H7 (cell line): ENCODE results near the gene EIF4B. TPM values are rescaled to one million over a fixed set of nuclear protein-coding genes. Genes with fewer than 3 reads are reported as not detected.

Experiments used
- DNase-seq: peaks from one replicate; pipeline ENCODE4 v3.0.0; 2012
- H3K27me3 ChIP-seq: 2 replicates; pipeline ENCODE4 v1.6.0; 2011; ENCODE audit warnings: mild to moderate bottlenecking, low read length; ENCODE audit not compliant: control insufficient read depth, insufficient read depth
- H3K36me3 ChIP-seq: replicated peaks from 2 replicates; pipeline ENCODE4 v1.5.1; 2011; ENCODE audit warnings: low read length; ENCODE audit not compliant: control insufficient read depth, insufficient read depth
- H3K4me3 ChIP-seq: 2 replicates; pipeline ENCODE4 v1.5.1; 2011; ENCODE audit warnings: low read depth, mild to moderate bottlenecking, control low read depth, low read length, moderate library complexity; ENCODE audit not compliant: insufficient read depth
- total RNA-seq: library from RNA; depleted of rRNA; stranded (reverse); fragments of >200 nt; shearing (Covaris generic); gene quantifications from 2 replicates; pipeline ENCODE4 v1.2.3, GENCODE V29; 2014

EIF4B gene
- total RNA-seq, 1 experiment from 2014 or later: 581 TPM

DNA sequence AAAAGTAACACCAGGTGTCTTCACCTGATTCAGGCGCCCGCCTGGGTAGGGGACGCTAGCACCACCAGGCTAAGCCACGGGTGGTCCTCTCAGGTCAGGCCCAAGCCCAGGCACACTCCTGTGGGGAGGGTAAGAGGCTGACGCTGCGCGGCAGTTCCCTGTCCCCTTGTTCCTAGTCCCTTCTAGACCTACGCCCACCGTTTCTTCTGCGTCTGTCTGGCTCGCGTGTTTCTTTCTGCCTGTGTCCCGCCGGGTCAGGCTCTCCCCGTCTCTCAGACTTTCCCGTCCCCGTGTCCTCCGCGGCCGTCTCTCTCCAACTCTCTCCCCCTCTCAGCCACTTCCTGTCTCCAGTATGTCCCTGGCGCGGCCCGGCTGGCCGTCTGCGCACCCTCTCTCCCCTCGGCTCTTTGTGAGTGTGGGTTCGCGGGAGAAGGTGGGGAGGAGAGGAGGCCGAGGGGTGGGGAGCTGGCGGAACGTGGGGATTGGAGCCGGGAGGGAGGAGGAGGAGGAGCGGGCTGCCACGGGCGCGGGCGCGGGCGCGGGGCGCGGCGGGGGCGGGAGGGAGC, 40.5 kb downstream of the EIF4B start:
- H3K4me3 ChIP-seq: peak overlapping the region; percentile 84
- peak; percentile 73 for DNase-seq
- H3K27me3 ChIP-seq: peaks cover 7% of the 10 kb centered on the region
- H3K36me3 ChIP-seq: peaks cover 3% of the 10 kb centered on the region; the same call in 1 of the 2 replicates

DNA sequence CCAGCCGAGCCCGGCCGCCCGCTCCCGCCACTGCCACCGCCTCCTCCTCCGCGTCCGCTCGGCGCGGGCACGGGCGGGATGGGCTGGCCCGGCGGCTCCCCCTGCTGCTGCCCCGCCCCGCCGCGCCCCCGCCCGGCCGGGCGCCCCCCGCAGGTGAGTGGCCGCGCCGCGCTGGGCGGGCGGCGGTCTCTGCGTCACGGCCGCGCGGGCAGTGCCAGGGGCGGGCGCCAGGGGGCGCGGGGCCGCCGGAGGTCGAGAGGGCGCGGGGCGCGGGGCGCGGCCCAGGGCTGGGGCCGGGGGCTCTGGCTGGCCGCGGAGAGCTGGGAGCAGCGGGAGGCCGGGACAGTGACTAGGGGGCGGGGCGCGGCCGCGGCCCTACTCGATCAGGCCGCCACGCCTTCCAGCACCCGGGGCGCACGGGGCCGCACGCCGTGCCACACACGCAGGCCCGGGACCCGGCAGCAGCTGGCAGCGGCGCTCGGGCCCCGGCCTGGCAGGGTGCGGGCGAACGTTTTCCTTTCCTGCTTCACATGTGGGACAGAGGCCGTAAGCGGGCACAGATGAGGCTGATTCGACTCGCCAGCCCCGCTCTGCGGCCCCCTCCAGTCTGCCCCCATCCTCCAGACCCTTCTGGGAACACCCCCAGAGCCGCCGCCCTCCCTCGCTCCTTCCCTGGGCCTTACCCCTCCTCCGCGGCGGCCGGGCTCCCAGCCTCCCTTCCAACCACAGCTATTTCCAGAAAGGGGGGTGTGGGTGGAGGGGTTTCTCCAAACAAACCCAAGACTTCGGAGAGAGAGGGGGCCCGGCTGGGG, 41.2 kb downstream of the EIF4B start:
- Histone ChIP-seq H3K27me3 (peaks cover 7% of the 10 kb centered on the region), H3K36me3 (peaks cover 4% of the 10 kb centered on the region; the same call in 1 of the 2 replicates), H3K4me3 (peak overlapping the region; percentile 84)
- peak; percentile 98 for DNase-seq

DNA sequence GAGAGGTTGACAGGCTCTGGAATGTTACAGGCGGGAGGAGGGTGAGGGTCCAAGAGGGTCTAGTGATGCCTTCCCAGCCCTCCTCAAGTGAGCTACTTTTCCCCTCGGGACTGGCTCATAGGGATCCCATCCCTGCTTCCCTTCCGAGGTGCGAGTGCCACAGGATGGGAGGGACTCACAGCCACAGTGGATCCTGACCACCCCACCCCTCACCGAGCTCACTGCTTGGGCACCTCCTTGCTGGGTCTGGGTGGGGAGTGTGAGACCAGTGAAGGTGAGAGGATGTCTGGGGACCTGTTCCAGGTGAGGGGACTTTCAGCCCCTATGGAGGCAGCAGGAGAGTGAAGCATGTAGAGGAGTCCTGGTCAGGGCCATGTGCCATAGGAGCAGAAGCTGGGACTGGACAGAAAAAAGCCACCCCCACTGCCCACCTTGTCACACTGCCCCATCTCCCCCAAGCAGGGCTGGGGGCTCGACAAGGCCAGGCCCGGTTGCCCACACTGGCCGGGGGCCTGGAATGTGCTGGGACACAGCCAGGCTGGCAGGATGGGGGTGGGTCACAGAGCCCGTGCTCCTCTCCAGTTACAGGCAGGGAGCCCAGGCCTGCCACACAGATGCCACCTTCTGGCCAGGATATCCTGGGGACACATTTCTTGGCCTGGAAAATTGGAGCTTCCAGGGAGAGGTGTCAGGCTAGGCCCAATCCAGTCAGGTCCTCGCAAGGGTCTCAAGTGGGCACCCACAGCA, 42.0 kb downstream of the EIF4B start:
- peak; percentile 59 for DNase-seq
- peak overlapping the region; percentile 46; the same call in 1 of the 2 replicates for H3K4me3 ChIP-seq
- peaks cover 4% of the 10 kb centered on the region; the same call in 1 of the 2 replicates for H3K36me3 ChIP-seq
- H3K27me3 ChIP-seq: peaks cover 7% of the 10 kb centered on the region

DNA sequence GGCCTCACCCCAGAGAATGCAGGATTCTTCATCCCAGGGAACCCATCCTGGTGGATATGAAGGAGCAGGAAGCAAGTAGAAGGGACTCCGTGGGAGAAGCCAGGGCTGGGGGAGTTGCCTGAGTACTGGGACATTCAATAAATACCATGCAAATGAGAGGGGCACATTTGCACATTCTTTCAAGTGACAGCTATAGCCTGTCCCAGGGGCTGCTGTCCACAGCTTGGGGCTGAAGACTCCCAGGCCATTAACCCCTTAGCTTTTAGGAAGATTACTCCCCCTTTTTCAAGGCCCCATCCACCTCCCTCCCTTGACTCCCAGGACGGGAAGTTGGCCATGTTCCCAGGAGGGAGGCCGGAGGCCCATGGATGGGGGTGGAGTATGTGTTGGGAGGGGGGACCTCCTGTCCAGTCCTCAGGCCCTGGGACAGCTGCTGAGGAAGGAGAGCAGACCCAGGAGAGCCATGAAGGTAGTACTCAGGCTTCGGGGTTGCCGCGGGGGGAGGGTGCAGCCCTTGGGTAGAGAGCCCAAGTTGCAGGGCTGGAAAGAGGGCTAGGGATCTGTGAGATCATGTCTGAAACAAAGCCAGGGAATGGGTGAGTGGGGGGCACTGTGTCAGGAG, 42.6 kb downstream of the EIF4B start:
- Histone ChIP-seq H3K4me3 (no peak overlapping the region), H3K27me3 (peaks cover 7% of the 10 kb centered on the region), H3K36me3 (peaks cover 4% of the 10 kb centered on the region; the same call in 1 of the 2 replicates)
- DNase-seq: peak; percentile 79

DNA sequence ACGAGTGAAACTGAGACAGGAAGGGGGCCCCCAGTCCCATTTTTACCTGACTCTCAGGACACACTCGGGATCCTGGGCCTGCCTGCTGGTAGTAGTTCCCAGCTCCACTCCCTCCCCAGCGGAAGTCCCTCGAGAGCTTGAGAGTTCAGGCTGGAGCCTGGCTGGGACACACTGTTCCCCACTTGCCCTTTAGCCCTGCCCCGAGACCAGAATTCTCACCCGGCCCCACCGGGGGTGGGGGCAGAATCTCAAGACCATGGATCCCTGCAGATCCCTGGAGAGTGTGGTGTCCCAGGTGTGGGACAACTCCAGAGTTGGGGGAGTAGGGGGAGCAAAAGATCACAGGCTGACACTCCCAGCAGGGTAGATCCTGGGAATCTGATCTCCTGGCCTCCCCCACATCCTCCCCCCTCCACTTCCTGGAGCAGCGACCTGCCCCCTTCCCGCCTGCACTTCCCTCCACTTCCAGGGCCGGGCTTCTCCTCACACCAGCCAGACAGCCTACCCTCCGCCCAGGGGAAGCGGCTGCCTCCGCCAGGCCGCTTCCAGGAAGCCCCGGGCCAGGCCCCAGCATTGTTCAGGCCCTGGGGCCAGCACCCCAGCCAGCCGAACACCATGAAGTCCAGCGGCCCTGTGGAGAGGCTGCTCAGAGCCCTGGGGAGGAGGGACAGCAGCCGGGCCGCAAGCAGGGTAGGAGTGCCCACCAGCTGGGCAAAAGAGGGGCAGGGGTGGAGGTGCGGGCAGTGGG, 43.5 kb downstream of the EIF4B start, which contains the start of gene TNS2:
TSS of gene TNS2 (plus strand) at position 495 of the 748 bp plus-strand sequence. CDS start at position 616, 121 bp downstream.
- Histone ChIP-seq H3K4me3 (peak within 1 kb of the TSS; percentile 35), H3K27me3 (peaks cover 3% of the 10 kb centered on the region), H3K36me3 (peaks cover 4% of the 10 kb centered on the region; the same call in 1 of the 2 replicates)
- peak; percentile 87 for DNase-seq

DNA sequence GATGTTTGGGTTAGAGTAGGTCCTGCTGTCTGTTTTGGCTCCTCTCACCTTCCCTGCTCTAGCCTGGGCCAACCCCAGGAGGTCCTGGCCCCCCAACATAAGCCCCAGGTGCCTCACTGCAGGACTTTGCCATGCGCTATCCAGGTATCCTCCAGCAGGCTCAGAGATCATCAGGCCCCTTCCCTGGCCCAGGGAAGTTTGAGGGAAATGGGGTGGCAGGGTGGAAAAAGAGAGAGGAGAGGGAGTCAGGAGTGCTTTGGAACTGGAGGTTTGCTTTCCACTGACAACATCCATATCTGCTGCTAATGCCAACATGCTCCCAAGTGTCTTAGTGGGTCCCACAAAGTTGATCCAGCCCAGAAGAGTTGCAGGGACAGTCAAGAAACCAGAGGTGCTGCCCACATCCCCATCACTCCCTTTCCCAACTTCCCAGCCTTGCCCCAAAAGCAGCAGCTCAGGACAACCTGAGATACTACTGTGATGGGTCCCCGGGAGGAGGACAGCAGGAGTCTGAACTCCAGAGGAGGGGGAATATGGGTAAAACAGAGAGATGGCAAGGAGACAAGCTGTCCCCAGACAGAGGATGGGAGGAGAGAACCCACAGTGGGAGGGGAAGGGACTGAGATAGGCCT, 44.3 kb downstream of the EIF4B start:
- H3K27me3 ChIP-seq: no peaks in the 10 kb centered on the region; the same call in 1 of the 2 replicates
- DNase-seq: peak; percentile 13
- H3K36me3 ChIP-seq: peaks cover 4% of the 10 kb centered on the region; the same call in 1 of the 2 replicates
- peak overlapping the region; percentile 35 for H3K4me3 ChIP-seq

DNA sequence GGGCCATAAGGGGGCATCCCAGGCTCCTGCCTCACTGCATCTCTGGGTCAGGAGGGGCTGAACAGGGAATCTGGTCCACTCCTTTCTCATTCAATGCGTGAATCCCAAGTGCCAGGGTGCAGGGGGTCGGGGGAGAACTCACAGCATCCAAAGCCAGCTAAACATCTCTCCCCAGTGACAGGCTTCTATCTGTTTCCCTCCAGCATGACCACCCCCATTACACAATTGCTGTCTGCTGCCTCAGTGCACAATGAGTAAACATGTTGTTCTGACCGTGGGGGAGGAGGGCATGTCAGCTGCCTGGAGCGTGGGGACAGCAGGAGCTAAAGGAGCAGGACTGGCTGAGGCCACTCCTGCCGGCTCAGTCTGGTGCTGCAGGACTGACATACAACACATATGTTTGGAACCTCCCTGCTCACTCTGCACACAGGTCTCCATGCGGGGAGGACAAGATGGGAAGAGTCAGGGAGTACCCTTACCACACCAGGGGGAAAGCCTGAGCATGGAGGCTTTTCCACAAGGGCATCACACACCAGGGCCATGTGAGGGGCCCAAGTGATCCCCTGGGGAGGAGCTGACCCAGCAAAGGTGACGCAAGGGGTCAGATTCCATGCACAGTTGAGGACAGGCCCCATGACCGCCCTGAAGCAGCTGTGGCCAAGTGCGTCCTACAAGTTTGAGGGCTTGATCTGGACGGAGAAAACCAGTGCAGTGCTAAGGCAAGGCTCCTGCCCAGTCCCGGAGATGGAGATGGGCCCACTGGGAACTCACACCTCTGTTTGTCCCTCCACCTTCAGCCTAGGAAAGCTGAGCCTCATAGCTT, 45.0 kb downstream of the EIF4B start:
- peak; percentile 26 for DNase-seq
- Histone ChIP-seq H3K27me3 (no peaks in the 10 kb centered on the region), H3K36me3 (peaks cover 4% of the 10 kb centered on the region; the same call in 1 of the 2 replicates), H3K4me3 (no peak overlapping the region)

DNA sequence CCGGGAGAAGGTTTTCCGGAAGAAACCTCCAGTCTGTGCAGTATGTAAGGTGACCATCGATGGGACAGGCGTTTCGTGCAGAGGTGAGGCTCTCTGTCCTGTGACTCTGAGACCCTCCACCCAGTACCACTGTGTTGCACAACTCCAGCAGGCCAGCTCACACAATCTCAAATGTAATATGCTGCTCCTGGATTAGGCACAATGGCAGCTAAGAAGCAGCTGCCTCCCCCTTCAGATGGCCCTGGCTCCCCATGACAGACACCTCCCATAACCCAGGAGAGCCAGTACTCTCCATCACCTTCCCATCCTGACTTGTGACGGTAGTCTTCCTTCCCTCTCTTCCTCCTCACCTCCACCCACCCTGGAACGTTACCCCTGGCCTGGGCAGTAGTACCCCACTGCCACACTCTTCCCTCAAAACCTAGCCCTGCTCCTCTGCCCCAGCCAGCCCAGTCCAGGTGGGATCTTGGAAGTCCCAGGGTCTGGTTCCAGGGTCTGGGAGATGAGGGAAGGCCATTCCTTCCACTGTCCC, 45.7 kb downstream of the EIF4B start:
- no peak for DNase-seq
- no peaks in the 10 kb centered on the region for H3K27me3 ChIP-seq
- peaks cover 4% of the 10 kb centered on the region; the same call in 1 of the 2 replicates for H3K36me3 ChIP-seq
- H3K4me3 ChIP-seq: no peak overlapping the region

DNA sequence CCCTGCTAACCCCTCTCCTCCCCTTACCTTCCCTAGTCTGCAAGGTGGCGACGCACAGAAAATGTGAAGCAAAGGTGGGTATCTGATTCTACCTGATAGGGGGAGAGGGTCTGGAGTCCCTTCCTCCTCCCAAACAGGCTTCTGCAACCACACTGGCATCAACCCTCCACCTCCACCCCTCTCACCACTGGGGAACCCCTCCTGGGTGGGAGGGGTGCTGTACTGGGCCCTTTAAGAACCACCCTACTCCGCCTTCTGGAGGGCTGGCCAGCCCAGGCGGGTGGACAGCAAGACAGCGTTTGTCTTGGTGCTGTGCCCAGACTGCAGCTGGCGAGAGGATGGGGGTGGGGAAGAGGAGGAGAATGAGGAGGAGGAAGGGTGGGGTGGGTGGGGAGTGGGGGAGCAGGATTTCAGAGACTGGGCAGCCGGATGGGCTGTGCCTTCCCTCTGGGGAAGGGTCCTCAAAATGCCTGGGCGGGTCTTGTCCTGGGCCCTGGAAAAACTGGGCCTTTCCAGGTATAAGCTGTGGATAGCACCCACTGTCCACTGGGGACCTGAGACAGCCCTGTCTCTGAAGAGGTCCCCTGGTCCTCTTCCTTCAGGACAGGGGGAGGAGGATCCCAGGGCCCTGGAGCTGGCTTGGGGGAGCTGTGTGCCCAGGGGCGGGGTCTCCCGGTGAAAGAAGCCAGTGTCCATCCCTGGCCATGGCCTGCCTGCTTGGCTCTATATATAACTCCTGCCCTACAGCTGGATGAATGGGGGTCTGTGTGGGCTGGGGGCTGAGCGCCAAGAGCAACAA, 46.4 kb downstream of the EIF4B start:
- Histone ChIP-seq H3K4me3 (no peak overlapping the region), H3K27me3 (0 out of 2 replicates have a peak, but pooled peaks cover 2% of the 10 kb centered on the region), H3K36me3 (peaks cover 4% of the 10 kb centered on the region; the same call in 1 of the 2 replicates)
- DNase-seq: peak; percentile 22

DNA sequence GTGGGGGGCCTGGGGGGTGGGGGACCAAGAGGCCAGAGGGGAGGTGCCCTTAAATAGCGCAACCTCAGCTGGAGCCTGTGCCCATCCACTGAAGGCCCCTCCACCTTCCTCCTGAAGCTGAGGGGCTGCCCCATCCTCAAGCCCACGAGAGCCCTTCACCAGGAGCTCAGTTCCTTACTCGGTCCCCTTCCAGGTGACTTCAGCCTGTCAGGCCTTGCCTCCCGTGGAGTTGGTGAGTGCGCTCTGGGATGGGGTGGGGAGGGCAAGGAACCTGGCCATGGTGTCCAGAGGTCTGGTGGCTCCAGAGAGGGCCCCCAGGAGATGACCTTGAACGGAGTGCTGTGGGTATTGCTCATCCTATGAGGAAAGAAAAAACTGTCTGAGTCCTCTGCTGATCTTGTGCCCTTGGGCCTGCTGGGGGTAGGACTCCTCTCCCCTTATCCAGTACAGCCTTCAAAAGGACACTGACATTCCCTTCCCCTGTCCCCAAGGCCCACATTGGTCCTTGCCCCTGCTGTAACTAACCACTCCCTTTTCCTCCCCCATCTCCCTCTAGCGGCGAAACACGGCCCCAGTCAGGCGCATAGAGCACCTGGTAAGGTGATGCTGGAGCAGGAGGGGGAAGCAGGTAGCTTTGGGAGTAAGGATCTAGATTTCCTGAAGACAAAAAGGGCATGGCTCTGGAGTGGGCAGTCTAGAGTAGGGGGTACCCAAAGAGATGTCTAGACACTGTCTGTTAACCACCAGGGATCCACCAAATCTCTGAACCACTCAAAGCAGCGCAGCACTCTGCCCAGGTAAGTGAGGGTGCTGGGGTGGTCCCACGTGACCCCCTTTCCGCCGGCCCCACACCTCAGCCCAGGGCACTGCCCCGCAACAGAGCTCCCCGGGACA, 47.2 kb downstream of the EIF4B start:
- Histone ChIP-seq H3K4me3 (peak overlapping the region; percentile 76), H3K36me3 (peaks cover 4% of the 10 kb centered on the region; the same call in 1 of the 2 replicates)
- DNase-seq: peak; percentile 88

More for the DNA sequence above, 47.2 kb downstream of the EIF4B start:
- 0 out of 2 replicates have a peak, but pooled peaks cover 2% of the 10 kb centered on the region for H3K27me3 ChIP-seq
